ENCODE data around the gene TGFB2. TPM values are rescaled to one million over a fixed set of nuclear protein-coding genes. Genes with fewer than 3 reads are reported as not detected.

The TGFB2 gene
- total and polyA plus RNA-seq, 2 donors (not counting 1 experiment from before 2014, with no cell fraction given), result 0.55 to 0.76 TPM

GRCh38 chr1:218351391-218352074 is 6.4 kb downstream of the TGFB2 start:
- peak; percentile 74 for DNase-seq
- peaks cover 31 to 33% of the 10 kb centered on the region in 2 donors for H3K4me1 ChIP-seq (ENCODE audit: control insufficient read depth in 2 of 2, insufficient read depth in 2 of 2, low read length in 2 of 2)
- peak overlapping the region; percentile 30 to 65 (median 48) for H3K4me3 ChIP-seq (ENCODE audit: control extremely low read depth in 1 of 5, extremely low read depth in 1 of 5, insufficient read depth in 1 of 5, low read depth in 2 of 5, low read length in 4 of 5)
- ChIA-PET CTCF (interaction anchor here (1.1 kb wide), 1 partner anchor 15 kb away, joined by 4 read pairs; no protein-coding TSS in a partner anchor), POLR2A (interaction anchor here (0.7 kb wide), 1 partner anchor 1696 kb away, joined by 5 read pairs; no protein-coding TSS in a partner anchor)
- no peaks in the 10 kb centered on the region for H3K9me3 Mint-ChIP-seq (ENCODE audit: insufficient read depth)
- H3K36me3 ChIP-seq (replicated peaks in 1 of 2; ENCODE audit: control extremely low read depth in 1 of 2, control insufficient read depth in 1 of 2, extremely low read depth in 1 of 2, insufficient read depth in 2 of 2, low read length in 1 of 2), result no peaks in the 10 kb centered on the region
- no peaks in the 10 kb centered on the region for H3K79me2 ChIP-seq (ENCODE audit: control insufficient read depth, insufficient read depth, low read length)
- peak overlapping the region; percentile 72 for H2AFZ ChIP-seq (ENCODE audit: insufficient read depth, low read depth, low read length, poor library complexity, severe bottlenecking)
- H3K4me1 Mint-ChIP-seq, result peaks cover 48% of the 10 kb centered on the region
- TF ChIP-seq EZH2 (IDR thresholded peaks at IDR 0.05; ENCODE audit: borderline replicate concordance, insufficient read depth, low read depth, low read length, poor library complexity, severe bottlenecking) (no peak), CTCF (IDR thresholded peaks at IDR 0.05) (peak; percentile 74)
- H3K27ac Mint-ChIP-seq, result peak overlapping the region; percentile 70
- H3K4me3 Mint-ChIP-seq, result peak overlapping the region; percentile 75
- peak overlapping the region; percentile 72 for H3K4me2 ChIP-seq (replicated peaks; ENCODE audit: low read depth, low read length, poor library complexity, severe bottlenecking)
- peak overlapping the region; percentile 62 to 75 for H3K27ac ChIP-seq (ENCODE audit: low read length in 2 of 2)
- H3K27me3 ChIP-seq (replicated peaks in 1 of 4; ENCODE audit: control extremely low read depth in 1 of 4, control insufficient read depth in 3 of 4, insufficient read depth in 4 of 4, low read length in 3 of 4), result no peaks in the 10 kb centered on the region
- no peaks in the 10 kb centered on the region for H3K9me3 ChIP-seq (ENCODE audit: control extremely low read depth in 1 of 3, control insufficient read depth in 2 of 3, insufficient read depth in 1 of 3, low read length in 2 of 3)
- no peaks in the 10 kb centered on the region for H4K20me1 ChIP-seq (ENCODE audit: control insufficient read depth, insufficient read depth, low read length, poor library complexity, severe bottlenecking)
- H3K27me3 Mint-ChIP-seq, result no peaks in the 10 kb centered on the region
- intact Hi-C loops (cut with micrococcal nuclease), result loop anchor here (1.0 to 2.0 kb wide), 2 partner anchors 12 to 21 kb away; no protein-coding TSS in a partner anchor
- WGBS (ENCODE audit: insufficient coverage), result 0% methylated on average over 4 of the region's 10 CpGs
- peak overlapping the region; percentile 59 for H3K9ac ChIP-seq (ENCODE audit: low read length)
- ATAC-seq (ENCODE audit: low read depth), result peak; percentile 75

GRCh38 chr1:218352075-218352438 is 6.9 kb downstream of the TGFB2 start:
- Mint-ChIP-seq H3K27ac (no peak overlapping the region), H3K4me3 (no peak overlapping the region), H3K9me3 (ENCODE audit: insufficient read depth) (no peaks in the 10 kb centered on the region), H3K27me3 (no peaks in the 10 kb centered on the region), H3K4me1 (peaks cover 45% of the 10 kb centered on the region)
- no peaks in the 10 kb centered on the region for H3K36me3 ChIP-seq (replicated peaks in 1 of 2; ENCODE audit: control extremely low read depth in 1 of 2, control insufficient read depth in 1 of 2, extremely low read depth in 1 of 2, insufficient read depth in 2 of 2, low read length in 1 of 2)
- H3K79me2 ChIP-seq (ENCODE audit: control insufficient read depth, insufficient read depth, low read length), result no peaks in the 10 kb centered on the region
- 95% methylated on average over 4 of the region's 8 CpGs for WGBS (ENCODE audit: insufficient coverage)
- TF ChIP-seq EZH2 (IDR thresholded peaks at IDR 0.05; ENCODE audit: borderline replicate concordance, insufficient read depth, low read depth, low read length, poor library complexity, severe bottlenecking), result no peak
- no peak for TF ChIP-seq CTCF (IDR thresholded peaks at IDR 0.05)
- peaks cover 30 to 32% of the 10 kb centered on the region in 2 donors for H3K4me1 ChIP-seq (ENCODE audit: control insufficient read depth in 2 of 2, insufficient read depth in 2 of 2, low read length in 2 of 2)
- H3K27ac ChIP-seq (ENCODE audit: low read length in 2 of 2), result no peak overlapping the region
- intact Hi-C loops (cut with micrococcal nuclease), result no loop called here
- no peaks in the 10 kb centered on the region for H3K9me3 ChIP-seq (ENCODE audit: control extremely low read depth in 1 of 3, control insufficient read depth in 2 of 3, insufficient read depth in 1 of 3, low read length in 2 of 3)
- no peaks in the 10 kb centered on the region for H4K20me1 ChIP-seq (ENCODE audit: control insufficient read depth, insufficient read depth, low read length, poor library complexity, severe bottlenecking)
- no peak for DNase-seq
- ChIA-PET POLR2A (interaction anchor here (0.7 kb wide), 1 partner anchor 1696 kb away, joined by 5 read pairs; no protein-coding TSS in a partner anchor), CTCF (interaction anchor here (1.0 kb wide), 1 partner anchor 24 kb away, joined by 3 read pairs; no protein-coding TSS in a partner anchor)
- no peak overlapping the region for H3K9ac ChIP-seq (ENCODE audit: low read length)
- peak overlapping the region; percentile 72 for H3K4me2 ChIP-seq (replicated peaks; ENCODE audit: low read depth, low read length, poor library complexity, severe bottlenecking)
- H3K27me3 ChIP-seq (replicated peaks in 1 of 4; ENCODE audit: control extremely low read depth in 1 of 4, control insufficient read depth in 3 of 4, insufficient read depth in 4 of 4, low read length in 3 of 4), result no peaks in the 10 kb centered on the region
- no peak for ATAC-seq (ENCODE audit: low read depth)
- no peak overlapping the region for H2AFZ ChIP-seq (ENCODE audit: insufficient read depth, low read depth, low read length, poor library complexity, severe bottlenecking)
- no peak overlapping the region for H3K4me3 ChIP-seq (ENCODE audit: control extremely low read depth in 1 of 5, extremely low read depth in 1 of 5, insufficient read depth in 1 of 5, low read depth in 2 of 5, low read length in 4 of 5)
